Suprapubic skin (tissue), 4 donors: ENCODE results near the gene IFNA7.

Source experiments
- CTCF ChIP-seq, 2 donors: fragments of 200-600 bp in 1 of 2; fragments of 450-650 bp in 1 of 2; sonication (generic) in 1 of 2; IDR thresholded peaks; one replicate each; pipeline ENCODE4 v1.5.1; 2016 to 2019; ENCODE audit warnings: antibody characterized with exemption in 2 of 2, mild to moderate bottlenecking in 1 of 2, moderate library complexity in 1 of 2
- EP300 ChIP-seq: sonication (generic); formaldehyde crosslinking; IDR thresholded peaks from one replicate; pipeline ENCODE4 v1.6.1; 2017; ENCODE audit warnings: antibody characterized with exemption
- POLR2A ChIP-seq, 2 donors: fragments of 450-650 bp; IDR thresholded peaks; one replicate each; pipeline ENCODE4 v1.6.1; 2017; ENCODE audit warnings: antibody characterized with exemption in 2 of 2, mild to moderate bottlenecking in 2 of 2, moderate library complexity in 2 of 2
- POLR2AphosphoS5 ChIP-seq, 3 donors: sonication (generic); formaldehyde crosslinking; IDR thresholded peaks; one replicate each; pipeline ENCODE4 v1.6.1; 2017; ENCODE audit warnings: antibody characterized with exemption in 3 of 3

GRCh38 chr9:21251638-21252037, 49.6 kb upstream of the IFNA7 start:
- TF ChIP-seq CTCF (IDR thresholded peaks at IDR 0.05) (no peak), EP300 (no peak), POLR2AphosphoS5 (IDR thresholded peaks at IDR 0.05) (no peak), POLR2A (IDR thresholded peaks at IDR 0.05) (no peak)
